Caco-2 (cell line): Measurements from ENCODE around the gene ATF2. TPM values are rescaled to one million over a fixed set of nuclear protein-coding genes. Genes with fewer than 3 reads are reported as not detected.

ENCODE experiments used
- BruUV-seq: library from RNA; stranded (reverse); fragments of 400-500 nt; replicated peaks from 2 replicates; lab custom pipeline; 2021; lab: Mats Ljungman, UMichigan
- CTCF ChIA-PET: fragments of 300-600 bp; sonication (Branson Sonifier 250); formaldehyde crosslinking; loops from one replicate; lab custom pipeline; 2022; ENCODE audit warnings: antibody characterized with exemption; lab: Charles Lee
- POLR2A ChIA-PET: fragments of 300-600 bp; sonication (Branson Sonifier 250); formaldehyde crosslinking; loops from one replicate; lab custom pipeline; 2022; ENCODE audit warnings: antibody characterized with exemption; lab: Charles Lee
- DNase-seq, 2 experiments: peaks; one replicate each; pipeline versions ENCODE4 v3.0.0 to v3.0.0-alpha.2; 2020 to 2022
- H3K27me3 ChIP-seq: replicated peaks from 2 replicates; pipeline ENCODE4 v1.6.0; 2011; ENCODE audit warnings: low read length; ENCODE audit not compliant: control insufficient read depth, insufficient read depth
- H3K36me3 ChIP-seq: 2 replicates; pipeline ENCODE4 v1.5.1; 2011; ENCODE audit warnings: low read length; ENCODE audit not compliant: control insufficient read depth, insufficient read depth
- H3K4me1 ChIP-seq: fragments of 250-450 bp; sonication (Bioruptor Pico); 2 replicates; pipeline ENCODE4 v1.5.1; 2020; ENCODE audit warnings: mild to moderate bottlenecking
- H3K4me3 ChIP-seq: 2 replicates; pipeline ENCODE4 v1.5.1; 2011; ENCODE audit warnings: low read depth, mild to moderate bottlenecking, control low read depth, low read length
- H3K9me3 ChIP-seq: fragments of 250-450 bp; sonication (Bioruptor Pico); 2 replicates; pipeline ENCODE4 v1.5.1; 2020; ENCODE audit warnings: mild to moderate bottlenecking, moderate library complexity
- H3K27ac Mint-ChIP-seq: one replicate; pipeline ENCODE4 v1.8.0; 2022; ENCODE audit warnings: mixed read lengths; ENCODE audit not compliant: unreplicated experiment
- H3K27me3 Mint-ChIP-seq: one replicate; pipeline ENCODE4 v1.8.0; 2022; ENCODE audit warnings: mixed read lengths; ENCODE audit not compliant: insufficient read depth, unreplicated experiment
- H3K36me3 Mint-ChIP-seq: one replicate; pipeline ENCODE4 v1.8.0; 2022; ENCODE audit warnings: mild to moderate bottlenecking, mixed read lengths; ENCODE audit not compliant: insufficient read depth, unreplicated experiment
- H3K4me1 Mint-ChIP-seq: one replicate; pipeline ENCODE4 v1.8.0; 2022; ENCODE audit warnings: low read depth, mixed read lengths; ENCODE audit not compliant: unreplicated experiment
- H3K4me3 Mint-ChIP-seq: one replicate; pipeline ENCODE4 v1.8.0; 2022; ENCODE audit warnings: mild to moderate bottlenecking, moderate library complexity, mixed read lengths; ENCODE audit not compliant: unreplicated experiment
- H3K9me3 Mint-ChIP-seq: one replicate; pipeline ENCODE4 v1.8.0; 2022; ENCODE audit warnings: mixed read lengths; ENCODE audit not compliant: unreplicated experiment
- CTCF ChIP-seq, 2 experiments: fragments of 200-600 bp in 1 of 2; IDR thresholded peaks; 1 replicate in 1 of 2; 2 replicates in 1 of 2; pipeline versions ENCODE4 v1.5.1 to v1.8.0; 2011 to 2022; ENCODE audit warnings: antibody characterized with exemption in 1 of 2, control low read depth in 1 of 2, inconsistent platforms in 1 of 2, low read depth in 1 of 2, low read length in 1 of 2, mild to moderate bottlenecking in 1 of 2, moderate library complexity in 1 of 2; ENCODE audit not compliant: insufficient read depth in 1 of 2, severe bottlenecking in 1 of 2, unreplicated experiment in 1 of 2
- intact Hi-C: fragments of 100-400 bp; cut with micrococcal nuclease; formaldehyde crosslinking; loops from one replicate; pipeline ENCODE4 v1.10.0; 2022; ENCODE audit not compliant: unreplicated experiment
- total RNA-seq: library from RNA; stranded (reverse); gene quantifications from 2 replicates; pipeline ENCODE4 v1.2.3, GENCODE V29; 2022

The ATF2 gene
- total RNA-seq, 1 experiment from 2014 or later = 47.1 TPM

DNA sequence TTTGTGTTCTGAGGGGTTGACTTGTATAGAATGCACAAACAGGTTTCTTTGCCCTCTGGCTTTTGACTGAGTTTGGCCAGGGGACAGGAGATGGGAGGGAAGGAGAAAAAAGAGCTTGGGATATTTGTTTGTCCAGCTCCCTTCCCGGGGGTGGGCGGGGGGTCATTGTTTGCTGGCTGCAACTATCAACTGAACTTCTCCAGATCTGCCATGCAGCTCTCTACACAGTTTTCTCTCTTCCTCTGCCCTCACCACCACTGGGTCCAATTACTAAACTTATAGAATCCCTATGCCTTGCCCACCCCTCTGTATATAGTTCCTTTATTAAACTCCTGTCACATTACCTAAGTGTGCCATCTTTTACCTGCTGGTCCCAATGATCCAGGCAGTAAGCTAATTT, 130.1 kb downstream of the ATF2 start:
- peaks cover 14% of the 10 kb centered on the region for H3K4me1 Mint-ChIP-seq
- ChIA-PET CTCF (interaction anchor here (0.7 kb wide), 1 partner anchor 278 kb away, joined by 3 read pairs; no protein-coding TSS in a partner anchor), POLR2A (no interaction called here)
- no TSS peak for BruUV-seq
- Histone ChIP-seq H3K4me3 (no peak overlapping the region), H3K27me3 (no peaks in the 10 kb centered on the region), H3K36me3 (no peaks in the 10 kb centered on the region), H3K9me3 (no peaks in the 10 kb centered on the region), H3K4me1 (peaks cover 6% of the 10 kb centered on the region; the same call in 1 of the 2 replicates)
- no peaks in the 10 kb centered on the region for H3K36me3 Mint-ChIP-seq
- H3K4me3 Mint-ChIP-seq = no peak overlapping the region
- DNase-seq = no peak
- H3K9me3 Mint-ChIP-seq = no peaks in the 10 kb centered on the region
- no peaks in the 10 kb centered on the region for H3K27me3 Mint-ChIP-seq
- TF ChIP-seq CTCF (IDR thresholded peaks at IDR 0.05; ENCODE audit: insufficient read depth in 1 of 2, low read depth in 1 of 2, low read length in 1 of 2, severe bottlenecking in 1 of 2, unreplicated experiment in 1 of 2) = no peak
- no peak overlapping the region for H3K27ac Mint-ChIP-seq
- intact Hi-C loops = loop anchor here (10.0 kb wide), 1 partner anchor 1057 kb away; the partner anchor contains the start of genes HOXD12 and HOXD13

DNA sequence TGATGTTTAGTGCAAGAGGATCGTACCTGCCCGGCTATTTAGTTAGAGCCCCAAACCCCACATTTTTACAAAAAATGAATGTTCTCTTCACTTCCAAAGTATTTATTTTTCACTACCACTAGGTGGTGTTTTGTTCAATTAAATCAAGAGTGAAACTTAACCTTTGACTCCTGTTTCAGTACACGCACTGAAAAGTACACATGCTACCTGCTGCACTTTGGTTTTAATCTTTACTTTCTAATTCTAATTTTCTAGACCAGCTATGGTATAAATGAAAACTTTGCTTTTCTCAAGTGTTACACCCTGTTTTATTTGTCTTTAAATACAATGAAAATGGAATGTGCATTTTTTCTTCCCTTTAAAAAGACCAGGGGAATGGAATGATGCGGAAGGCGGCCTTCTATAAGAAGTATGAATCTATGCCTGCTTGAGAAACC, 131.4 kb downstream of the ATF2 start:
- no peak overlapping the region for H3K4me3 Mint-ChIP-seq
- peaks cover 6% of the 10 kb centered on the region; the same call in 1 of the 2 replicates for H3K4me1 ChIP-seq
- H3K36me3 Mint-ChIP-seq = no peaks in the 10 kb centered on the region
- H3K4me3 ChIP-seq = no peak overlapping the region
- no peaks in the 10 kb centered on the region for H3K9me3 Mint-ChIP-seq
- H3K4me1 Mint-ChIP-seq = peaks cover 14% of the 10 kb centered on the region
- ChIA-PET POLR2A (no interaction called here), CTCF (no interaction called here)
- BruUV-seq = no TSS peak
- no peaks in the 10 kb centered on the region for H3K27me3 Mint-ChIP-seq
- H3K27ac Mint-ChIP-seq = no peak overlapping the region
- TF ChIP-seq CTCF (IDR thresholded peaks at IDR 0.05; ENCODE audit: insufficient read depth in 1 of 2, low read depth in 1 of 2, low read length in 1 of 2, severe bottlenecking in 1 of 2, unreplicated experiment in 1 of 2) = peak; percentile 34 to 55
- H3K9me3 ChIP-seq = no peaks in the 10 kb centered on the region
- no peaks in the 10 kb centered on the region for H3K27me3 ChIP-seq
- intact Hi-C loops = loop anchor here (1.0 to 10.0 kb wide), 2 partner anchors 151 to 1058 kb away; partner anchors contain the start of genes HOXD12 and HOXD13
- no peak for DNase-seq
- no peaks in the 10 kb centered on the region for H3K36me3 ChIP-seq

DNA sequence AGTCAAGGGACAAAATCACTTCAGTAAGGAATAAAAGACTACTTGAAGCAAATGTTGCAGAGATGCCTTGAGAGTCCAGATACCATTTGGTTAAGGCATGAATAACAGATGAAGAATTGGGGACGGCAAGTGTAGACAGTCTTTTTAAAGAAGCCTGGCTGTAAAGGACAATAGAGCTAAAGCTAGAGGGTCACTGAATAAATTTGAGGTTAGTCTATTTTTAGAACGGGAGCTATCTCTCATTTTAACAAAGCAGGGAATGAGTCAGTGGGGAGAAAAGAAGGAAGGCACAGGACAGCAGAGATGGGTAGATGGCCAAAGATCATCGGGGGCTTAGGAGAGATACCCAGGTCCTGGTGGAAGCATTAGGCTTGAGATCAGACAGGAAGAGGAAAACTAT, 132.2 kb downstream of the ATF2 start:
- ChIA-PET POLR2A (no interaction called here), CTCF (no interaction called here)
- DNase-seq = no peak
- intact Hi-C loops = loop anchor here (1.0 to 10.0 kb wide), 2 partner anchors 151 to 1059 kb away; partner anchors contain the start of genes HOXD12 and HOXD13
- TF ChIP-seq CTCF (IDR thresholded peaks at IDR 0.05; ENCODE audit: insufficient read depth in 1 of 2, low read depth in 1 of 2, low read length in 1 of 2, severe bottlenecking in 1 of 2, unreplicated experiment in 1 of 2) = no peak
- H3K9me3 ChIP-seq = no peaks in the 10 kb centered on the region
- peaks cover 14% of the 10 kb centered on the region for H3K4me1 Mint-ChIP-seq
- BruUV-seq = no TSS peak
- H3K36me3 Mint-ChIP-seq = no peaks in the 10 kb centered on the region
- H3K4me3 Mint-ChIP-seq = no peak overlapping the region
- H3K4me3 ChIP-seq = no peak overlapping the region
- no peaks in the 10 kb centered on the region for H3K36me3 ChIP-seq
- H3K27me3 Mint-ChIP-seq = no peaks in the 10 kb centered on the region
- H3K27me3 ChIP-seq = no peaks in the 10 kb centered on the region
- H3K27ac Mint-ChIP-seq = no peak overlapping the region
- peaks cover 6% of the 10 kb centered on the region; the same call in 1 of the 2 replicates for H3K4me1 ChIP-seq
- H3K9me3 Mint-ChIP-seq = no peaks in the 10 kb centered on the region
